MM.1S (cell line): ENCODE results near the gene KLHL14.

Experiments used
- CTCF ChIP-seq: fragments of 300-600 bp; sonication (generic); IDR thresholded peaks from 2 replicates; pipeline ENCODE4 v1.5.1; 2016; ENCODE audit warnings: antibody characterized with exemption, low read length, mixed read lengths
- EZH2 ChIP-seq: fragments of 300-600 bp; sonication (generic); optimal IDR thresholded peaks from 2 replicates; pipeline ENCODE3; 2017; ENCODE audit warnings: low read depth, mild to moderate bottlenecking, antibody characterized with exemption, low read length, mixed read lengths

DNA sequence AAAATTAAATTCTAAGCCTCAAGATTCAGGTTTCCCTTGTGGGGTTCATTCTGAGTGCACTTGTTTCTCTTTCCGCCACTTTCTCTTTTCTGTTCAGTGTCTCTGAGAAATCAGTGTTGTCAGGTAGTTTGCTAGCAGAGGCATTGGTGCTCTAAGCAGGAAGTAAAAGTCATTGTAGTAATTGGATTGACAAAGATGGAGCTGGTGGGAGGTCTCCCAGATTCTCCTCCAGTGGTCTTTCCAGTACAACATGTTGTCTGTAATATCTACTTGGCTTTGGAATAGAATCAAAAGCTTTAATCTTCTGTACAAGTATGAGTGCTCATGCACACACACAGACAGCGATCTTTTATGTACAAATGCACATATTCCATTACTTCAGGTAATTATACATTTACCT is 135.6 kb downstream of the KLHL14 start:
- no peak for TF ChIP-seq CTCF
- TF ChIP-seq EZH2: no peak
